HCT116 (cell line): ENCODE data around the gene MIA3. TPM values are rescaled to one million over a fixed set of nuclear protein-coding genes. Genes with fewer than 3 reads are reported as not detected.

Experiments used
- ATAC-seq: fragments of 200-7000 bp; cut with Tn5 transposase; 2 replicates; pipeline ENCODE4 v1.9.1; 2020; ENCODE audit warnings: mild to moderate bottlenecking, moderate library complexity
- BruUV-seq: library from RNA; stranded (reverse); fragments of 400-500 nt; replicated peaks from 2 replicates; lab custom pipeline; 2021; lab: Mats Ljungman, UMichigan
- CTCF ChIA-PET: fragments of 300-600 bp; sonication (Branson Sonifier 250); formaldehyde crosslinking; loops from one replicate; lab custom pipeline; 2021; ENCODE audit warnings: antibody characterized with exemption; lab: Charles Lee
- POLR2A ChIA-PET: fragments of 300-600, 350-600 bp; sonication (Branson Sonifier 250); formaldehyde crosslinking; loops from one replicate; lab custom pipeline; 2021; ENCODE audit warnings: antibody characterized with exemption; lab: Charles Lee
- RAD21 ChIA-PET, 2 experiments: fragments of 300-600 bp; sonication (Branson Sonifier 250); formaldehyde crosslinking; loops; one replicate each; lab custom pipeline; 2023; ENCODE audit warnings: low total read pairs in 2 of 2; ENCODE audit not compliant: uncharacterized antibody in 2 of 2, unreplicated experiment in 2 of 2, low non-redundant PET in 1 of 2; lab: Charles Lee
- DNase-seq: peaks from one replicate; pipeline ENCODE4 v3.0.0-alpha.2; 2010; ENCODE audit warnings: low read depth, low spot score
- H2AFZ ChIP-seq: fragments of 200-600 bp; shearing (Covaris generic), sonication (generic); 2 replicates; pipeline ENCODE4 v1.6.1; 2017; ENCODE audit warnings: low read depth, mixed run types, mixed read lengths, antibody characterized with exemption, low read length; ENCODE audit not compliant: poor library complexity, severe bottlenecking
- H3K27ac ChIP-seq: 2 replicates; pipeline ENCODE4 v1.5.1; 2012; ENCODE audit warnings: low read depth, low read length
- H3K27me3 ChIP-seq: fragments of 200-600 bp; sonication (generic); 2 replicates; pipeline ENCODE4 v1.6.1; 2016; ENCODE audit warnings: mixed run types, low read length, mixed read lengths; ENCODE audit not compliant: insufficient read depth
- H3K36me3 ChIP-seq, 2 experiments: fragments of 200-500 bp in 1 of 2; fragments of 200-600 bp in 1 of 2; sonication (Bioruptor generic) in 1 of 2; sonication (generic) in 1 of 2; 2 replicates each; pipeline versions ENCODE4 v1.5.1 to v1.6.1; 2014 to 2016; ENCODE audit warnings: low read length in 2 of 2, inconsistent platforms in 1 of 2, mixed read lengths in 1 of 2, mixed run types in 1 of 2; ENCODE audit not compliant: insufficient read depth in 2 of 2, control insufficient read depth in 1 of 2
- H3K4me1 ChIP-seq, 2 experiments: fragments of 200-600 bp in 1 of 2; sonication (generic) in 1 of 2; 2 replicates each; pipeline versions ENCODE4 v1.5.1 to v1.6.1; 2012 to 2017; ENCODE audit warnings: low read length in 2 of 2, inconsistent platforms in 1 of 2, mild to moderate bottlenecking in 1 of 2, mixed read lengths in 1 of 2, mixed run types in 1 of 2, moderate library complexity in 1 of 2; ENCODE audit not compliant: insufficient read depth in 2 of 2, control insufficient read depth in 1 of 2
- H3K4me2 ChIP-seq: fragments of 200-600 bp; sonication (generic); 2 replicates; pipeline ENCODE4 v1.6.1; 2017; ENCODE audit warnings: mixed run types, low read length, mixed read lengths
- H3K4me3 ChIP-seq, 2 experiments: fragments of 200-600 bp in 1 of 2; sonication (generic) in 1 of 2; replicated peaks in 1 of 2; 2 replicates each; pipeline ENCODE4 v1.5.1; 2011 to 2016; ENCODE audit warnings: low read length in 2 of 2, control low read depth in 1 of 2, low read depth in 1 of 2, mild to moderate bottlenecking in 1 of 2, mixed read lengths in 1 of 2, mixed run types in 1 of 2
- H3K79me2 ChIP-seq: fragments of 200-600 bp; sonication (generic); 2 replicates; pipeline ENCODE4 v1.6.1; 2017; ENCODE audit warnings: mild to moderate bottlenecking, mixed run types, low read length, moderate library complexity, mixed read lengths; ENCODE audit not compliant: insufficient read depth
- H3K9ac ChIP-seq: fragments of 200-600 bp; sonication (generic); 2 replicates; pipeline ENCODE4 v1.6.1; 2016; ENCODE audit warnings: low read length, mixed read lengths
- H3K9me2 ChIP-seq: fragments of 200-600 bp; sonication (generic), shearing (Covaris generic); 2 replicates; pipeline ENCODE4 v1.6.1; 2017; ENCODE audit warnings: mixed run types, mild to moderate bottlenecking, moderate library complexity; ENCODE audit not compliant: insufficient read depth
- H3K9me3 ChIP-seq, 2 experiments: fragments of 200-500 bp in 1 of 2; fragments of 200-600 bp in 1 of 2; sonication (Bioruptor generic) in 1 of 2; sonication (generic) in 1 of 2; 2 replicates each; pipeline ENCODE4 v1.6.1; 2014 to 2017; ENCODE audit warnings: low read length in 2 of 2, mixed read lengths in 2 of 2, inconsistent platforms in 1 of 2, low read depth in 1 of 2, mild to moderate bottlenecking in 1 of 2, mixed run types in 1 of 2, moderate library complexity in 1 of 2; ENCODE audit not compliant: control insufficient read depth in 1 of 2, insufficient read depth in 1 of 2
- H4K20me1 ChIP-seq: fragments of 200-600 bp; sonication (generic), shearing (Covaris generic); 2 replicates; pipeline ENCODE4 v1.6.1; 2017; ENCODE audit warnings: mixed run types, mild to moderate bottlenecking, moderate library complexity; ENCODE audit not compliant: insufficient read depth
- CBX3 ChIP-seq: IDR thresholded peaks from 2 replicates; pipeline ENCODE4 v1.6.1; 2012; ENCODE audit warnings: low read depth
- EGR1 ChIP-seq: IDR thresholded peaks from 2 replicates; pipeline ENCODE4 v1.6.1; 2012; ENCODE audit warnings: low read depth
- ELF1 ChIP-seq: IDR thresholded peaks from 2 replicates; pipeline ENCODE4 v1.6.1; 2012; ENCODE audit warnings: low read depth, borderline replicate concordance
- EZH2phosphoT487 ChIP-seq: fragments of 200-600 bp; IDR thresholded peaks from 2 replicates; pipeline ENCODE4 v1.6.1; 2018; ENCODE audit warnings: antibody characterized with exemption, borderline replicate concordance
- JUND ChIP-seq: IDR thresholded peaks from 2 replicates; pipeline ENCODE4 v1.6.1; 2012
- POLR2A ChIP-seq: IDR thresholded peaks from 2 replicates; pipeline ENCODE4 v1.7.0; 2011; ENCODE audit warnings: borderline replicate concordance; ENCODE audit not compliant: insufficient read depth, insufficient read length; ENCODE audit errors: extremely low read depth
- POLR2AphosphoS5 ChIP-seq: IDR thresholded peaks from 2 replicates; pipeline ENCODE4 v1.6.1; 2011; ENCODE audit warnings: mild to moderate bottlenecking, low read depth, low read length, moderate library complexity
- RAD21 ChIP-seq: IDR thresholded peaks from 2 replicates; pipeline ENCODE4 v1.6.1; 2012; ENCODE audit warnings: low read depth, mild to moderate bottlenecking
- SIN3A ChIP-seq: IDR thresholded peaks from 2 replicates; pipeline ENCODE4 v1.6.1; 2012; ENCODE audit warnings: low read depth
- SP1 ChIP-seq: IDR thresholded peaks from 2 replicates; pipeline ENCODE4 v1.6.1; 2012; ENCODE audit warnings: low read depth
- SRF ChIP-seq: IDR thresholded peaks from 2 replicates; pipeline ENCODE4 v1.6.1; 2012; ENCODE audit warnings: low read depth
- TCF7L2 ChIP-seq: IDR thresholded peaks from 2 replicates; pipeline ENCODE4 v1.7.0; 2011; ENCODE audit warnings: borderline replicate concordance, inconsistent platforms; ENCODE audit not compliant: insufficient read depth, insufficient read length; ENCODE audit errors: extremely low read depth
- YY1 ChIP-seq: IDR thresholded peaks from 2 replicates; pipeline ENCODE4 v1.6.1; 2011; ENCODE audit warnings: low read length, low read depth, moderate library complexity, mild to moderate bottlenecking; ENCODE audit not compliant: insufficient replicate concordance; ENCODE audit errors: extremely low read depth
- ZNF274 ChIP-seq: fragments of 200-500 bp; sonication (Bioruptor generic); IDR thresholded peaks from 2 replicates; pipeline ENCODE4 v1.6.1; 2014; ENCODE audit warnings: mild to moderate bottlenecking, low read depth, low read length, inconsistent platforms
- intact Hi-C: fragments of 100-400 bp; cut with micrococcal nuclease; formaldehyde crosslinking; loops from 2 replicates; pipeline ENCODE4 v1.10.0; 2022
- total RNA-seq: library from RNA; stranded (reverse); gene quantifications from one replicate; pipeline ENCODE4 v1.2.1, GENCODE V29; 2021; ENCODE audit not compliant: unreplicated experiment
- TF ChIP-seq, protein P1 (sequence below): IDR thresholded peaks from 2 replicates; pipeline ENCODE4 v1.6.1; 2012
- TF ChIP-seq, protein P2 (sequence below): IDR thresholded peaks from 2 replicates; pipeline ENCODE4 v1.6.1; 2012
- TF ChIP-seq, protein P3 (sequence below), 3 experiments: fragments of 200-600 bp in 1 of 3; sonication (generic) in 1 of 3; IDR thresholded peaks in 2 of 3; conservative IDR thresholded peaks in 1 of 3; 2 replicates each; pipeline ENCODE4 v1.5.1; 2012 to 2017; ENCODE audit warnings: low read depth in 2 of 3, low read length in 2 of 3, antibody characterized with exemption in 1 of 3, borderline replicate concordance in 1 of 3, control low read depth in 1 of 3, mild to moderate bottlenecking in 1 of 3, mixed read lengths in 1 of 3, mixed run types in 1 of 3, moderate library complexity in 1 of 3; ENCODE audit not compliant: insufficient read depth in 1 of 3
- TF ChIP-seq, protein P4 (sequence below): IDR thresholded peaks from 2 replicates; pipeline ENCODE4 v1.6.1; 2012; ENCODE audit warnings: low read depth

Gene MIA3
- total RNA-seq, 1 experiment from 2014 or later = 62.7 TPM

DNA sequence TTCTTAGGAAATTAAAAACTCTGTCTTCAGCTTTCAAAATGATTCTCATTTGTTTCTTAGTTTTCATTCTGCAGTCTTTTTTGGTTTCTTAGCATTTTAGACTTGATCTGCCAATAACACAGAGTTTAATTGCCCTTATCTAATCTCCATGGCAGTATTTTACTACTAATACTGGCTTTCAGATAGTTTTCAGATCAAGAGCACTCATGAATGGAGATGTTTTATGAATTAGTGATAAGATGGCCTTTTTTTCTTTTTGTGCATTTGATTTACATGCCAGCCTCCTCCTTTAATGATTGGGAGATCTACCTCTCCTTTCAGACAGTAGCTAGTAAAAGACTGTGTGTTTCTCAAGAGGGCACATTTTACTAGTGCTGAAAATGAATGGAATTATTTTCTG, 5.6 kb downstream of the MIA3 start:
- BruUV-seq = no TSS peak

More for the DNA sequence above, 5.6 kb downstream of the MIA3 start:
- H3K9me3 ChIP-seq = no peaks in the 10 kb centered on the region
- H2AFZ ChIP-seq = no peak overlapping the region
- peaks cover 2 to 11% of the 10 kb centered on the region in 2 experiments; a peak in 2 of 4 replicates for H3K4me1 ChIP-seq
- ATAC-seq (no peak), DNase-seq (no peak)
- no peaks in the 10 kb centered on the region for H3K9me2 ChIP-seq
- ChIA-PET POLR2A (no interaction called here), RAD21 (no interaction called here), CTCF (no interaction called here)
- no peak overlapping the region for H3K27ac ChIP-seq
- H3K27me3 ChIP-seq = no peaks in the 10 kb centered on the region
- H3K9ac ChIP-seq = no peak overlapping the region
- no peak overlapping the region for H3K4me2 ChIP-seq
- TF ChIP-seq ELF1 = no peak
- no peak for TF ChIP-seq ZNF274
- TF ChIP-seq, protein P1, sequence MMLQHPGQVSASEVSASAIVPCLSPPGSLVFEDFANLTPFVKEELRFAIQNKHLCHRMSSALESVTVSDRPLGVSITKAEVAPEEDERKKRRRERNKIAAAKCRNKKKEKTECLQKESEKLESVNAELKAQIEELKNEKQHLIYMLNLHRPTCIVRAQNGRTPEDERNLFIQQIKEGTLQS = no peak
- TF ChIP-seq SP1 = no peak
- TF ChIP-seq, protein P2, sequence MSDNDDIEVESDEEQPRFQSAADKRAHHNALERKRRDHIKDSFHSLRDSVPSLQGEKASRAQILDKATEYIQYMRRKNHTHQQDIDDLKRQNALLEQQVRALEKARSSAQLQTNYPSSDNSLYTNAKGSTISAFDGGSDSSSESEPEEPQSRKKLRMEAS = no peak
- no peak for TF ChIP-seq JUND
- TF ChIP-seq YY1 = no peak
- TF ChIP-seq POLR2A = no peak
- TF ChIP-seq, protein P3, sequence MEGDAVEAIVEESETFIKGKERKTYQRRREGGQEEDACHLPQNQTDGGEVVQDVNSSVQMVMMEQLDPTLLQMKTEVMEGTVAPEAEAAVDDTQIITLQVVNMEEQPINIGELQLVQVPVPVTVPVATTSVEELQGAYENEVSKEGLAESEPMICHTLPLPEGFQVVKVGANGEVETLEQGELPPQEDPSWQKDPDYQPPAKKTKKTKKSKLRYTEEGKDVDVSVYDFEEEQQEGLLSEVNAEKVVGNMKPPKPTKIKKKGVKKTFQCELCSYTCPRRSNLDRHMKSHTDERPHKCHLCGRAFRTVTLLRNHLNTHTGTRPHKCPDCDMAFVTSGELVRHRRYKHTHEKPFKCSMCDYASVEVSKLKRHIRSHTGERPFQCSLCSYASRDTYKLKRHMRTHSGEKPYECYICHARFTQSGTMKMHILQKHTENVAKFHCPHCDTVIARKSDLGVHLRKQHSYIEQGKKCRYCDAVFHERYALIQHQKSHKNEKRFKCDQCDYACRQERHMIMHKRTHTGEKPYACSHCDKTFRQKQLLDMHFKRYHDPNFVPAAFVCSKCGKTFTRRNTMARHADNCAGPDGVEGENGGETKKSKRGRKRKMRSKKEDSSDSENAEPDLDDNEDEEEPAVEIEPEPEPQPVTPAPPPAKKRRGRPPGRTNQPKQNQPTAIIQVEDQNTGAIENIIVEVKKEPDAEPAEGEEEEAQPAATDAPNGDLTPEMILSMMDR (IDR thresholded peaks at IDR 0.05 in 2 of 3, conservative IDR thresholded peaks at IDR 0.05 in 1 of 3; ENCODE audit: borderline replicate concordance in 1 of 3, insufficient read depth in 1 of 3, low read depth in 2 of 3, low read length in 2 of 3) = no peak
- no peak for TF ChIP-seq RAD21
- no peak for TF ChIP-seq POLR2AphosphoS5
- TF ChIP-seq SRF = no peak
- TF ChIP-seq, protein P4, sequence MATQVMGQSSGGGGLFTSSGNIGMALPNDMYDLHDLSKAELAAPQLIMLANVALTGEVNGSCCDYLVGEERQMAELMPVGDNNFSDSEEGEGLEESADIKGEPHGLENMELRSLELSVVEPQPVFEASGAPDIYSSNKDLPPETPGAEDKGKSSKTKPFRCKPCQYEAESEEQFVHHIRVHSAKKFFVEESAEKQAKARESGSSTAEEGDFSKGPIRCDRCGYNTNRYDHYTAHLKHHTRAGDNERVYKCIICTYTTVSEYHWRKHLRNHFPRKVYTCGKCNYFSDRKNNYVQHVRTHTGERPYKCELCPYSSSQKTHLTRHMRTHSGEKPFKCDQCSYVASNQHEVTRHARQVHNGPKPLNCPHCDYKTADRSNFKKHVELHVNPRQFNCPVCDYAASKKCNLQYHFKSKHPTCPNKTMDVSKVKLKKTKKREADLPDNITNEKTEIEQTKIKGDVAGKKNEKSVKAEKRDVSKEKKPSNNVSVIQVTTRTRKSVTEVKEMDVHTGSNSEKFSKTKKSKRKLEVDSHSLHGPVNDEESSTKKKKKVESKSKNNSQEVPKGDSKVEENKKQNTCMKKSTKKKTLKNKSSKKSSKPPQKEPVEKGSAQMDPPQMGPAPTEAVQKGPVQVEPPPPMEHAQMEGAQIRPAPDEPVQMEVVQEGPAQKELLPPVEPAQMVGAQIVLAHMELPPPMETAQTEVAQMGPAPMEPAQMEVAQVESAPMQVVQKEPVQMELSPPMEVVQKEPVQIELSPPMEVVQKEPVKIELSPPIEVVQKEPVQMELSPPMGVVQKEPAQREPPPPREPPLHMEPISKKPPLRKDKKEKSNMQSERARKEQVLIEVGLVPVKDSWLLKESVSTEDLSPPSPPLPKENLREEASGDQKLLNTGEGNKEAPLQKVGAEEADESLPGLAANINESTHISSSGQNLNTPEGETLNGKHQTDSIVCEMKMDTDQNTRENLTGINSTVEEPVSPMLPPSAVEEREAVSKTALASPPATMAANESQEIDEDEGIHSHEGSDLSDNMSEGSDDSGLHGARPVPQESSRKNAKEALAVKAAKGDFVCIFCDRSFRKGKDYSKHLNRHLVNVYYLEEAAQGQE = no peak
- TF ChIP-seq EZH2phosphoT487 = no peak
- TF ChIP-seq EGR1 = no peak
- TF ChIP-seq CBX3 = no peak
- TF ChIP-seq SIN3A = no peak
- no peak for TF ChIP-seq TCF7L2
- peaks cover 9 to 12% of the 10 kb centered on the region in 2 experiments; a peak in 3 of 4 replicates for H3K36me3 ChIP-seq
- peaks cover 30% of the 10 kb centered on the region; the same call in 1 of the 2 replicates for H3K79me2 ChIP-seq
- H4K20me1 ChIP-seq = no peaks in the 10 kb centered on the region
- no peak overlapping the region for H3K4me3 ChIP-seq
- intact Hi-C loops = no loop called here
